ENCODE measurements around the gene ZNF689.

DNA sequence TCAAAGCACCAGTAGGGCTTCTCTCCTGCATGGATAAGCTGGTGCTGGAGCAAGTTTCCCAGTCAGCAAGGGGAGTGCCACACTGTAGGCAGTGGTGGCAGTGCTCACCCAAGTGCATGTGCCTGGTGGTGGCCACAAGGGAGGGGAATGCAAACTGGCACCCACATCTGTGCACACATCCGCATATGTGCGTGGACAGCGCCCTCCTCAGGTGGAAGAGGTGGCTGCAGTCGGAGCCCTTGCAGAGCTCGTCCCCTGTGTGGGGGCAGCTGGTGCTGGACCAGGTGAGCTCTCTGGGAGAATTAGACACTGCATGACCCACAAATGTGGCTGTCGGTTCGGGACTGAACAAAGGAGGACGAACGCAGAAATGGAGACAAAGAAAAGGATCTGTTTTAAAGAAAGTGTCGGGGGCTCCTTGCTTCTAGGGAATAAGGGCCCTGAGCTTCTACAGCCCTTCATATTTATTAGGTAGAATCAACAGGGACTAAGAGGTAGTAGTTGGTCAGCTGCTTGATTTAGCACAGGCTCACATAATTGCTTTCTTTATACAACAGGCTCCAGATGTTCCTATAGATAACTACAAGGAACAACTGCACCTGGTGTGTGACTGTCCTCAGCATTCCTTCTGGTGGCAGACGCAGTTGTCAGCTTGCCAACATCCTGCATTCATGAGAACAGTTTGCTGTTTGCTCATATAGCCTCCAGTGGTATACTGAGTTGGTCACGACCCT lies 5.3 kb upstream of the ZNF689 start:
- peak in 3 of 5 experiments; percentile 10 to 37 (median 34) for TF ChIP-seq CTCF (IDR thresholded peaks at IDR 0.05)
- TF ChIP-seq POLR2A (IDR thresholded peaks at IDR 0.05) = no peak

All from tibial nerve (tissue), 3 donors.